SK-N-SH (cell line): ENCODE measurements around the gene CCDC78. TPM values are rescaled to one million over a fixed set of nuclear protein-coding genes. Genes with fewer than 3 reads are reported as not detected.

Experiments used
- CTCF ChIA-PET: fragments of 300-600, 350-600 bp; formaldehyde crosslinking; extraction: SDS; loops from one replicate; lab custom pipeline; 2021; lab: Yijun Ruan, JAX
- POLR2A ChIA-PET: fragments of 350-600 bp; sonication (Branson Sonifier 250); formaldehyde crosslinking; extraction: SDS; loops from one replicate; lab custom pipeline; 2020; ENCODE audit warnings: antibody characterized with exemption, inconsistent platforms; lab: Yijun Ruan, JAX
- DNase-seq: peaks from one replicate; pipeline ENCODE4 v3.0.0; 2012
- H2AFZ ChIP-seq: fragments of 200-600 bp; sonication (generic); 2 replicates; pipeline ENCODE4 v1.8.1; 2016; ENCODE audit warnings: antibody characterized with exemption, mild to moderate bottlenecking, low read depth
- H3F3A ChIP-seq: fragments of 200-600 bp; sonication (generic); replicated peaks from 2 replicates; pipeline ENCODE3; 2016; ENCODE audit warnings: antibody characterized with exemption, mild to moderate bottlenecking; ENCODE audit not compliant: insufficient read depth
- H3K27ac ChIP-seq, 2 experiments: fragments of 200-500 bp in 1 of 2; fragments of 200-600 bp in 1 of 2; sonication (Bioruptor generic) in 1 of 2; sonication (generic), shearing (Covaris generic) in 1 of 2; 2 replicates each; pipeline versions ENCODE4 v1.5.1 to v1.6.1; 2014 to 2016; ENCODE audit warnings: low read depth in 2 of 2, inconsistent platforms in 1 of 2, low read length in 1 of 2, mild to moderate bottlenecking in 1 of 2, mixed read lengths in 1 of 2
- H3K27me3 ChIP-seq: fragments of 200-600 bp; sonication (generic), shearing (Covaris generic); 2 replicates; pipeline ENCODE4 v1.6.1; 2016; ENCODE audit warnings: mixed run types; ENCODE audit not compliant: insufficient read depth
- H3K36me3 ChIP-seq, 2 experiments: fragments of 200-500 bp in 1 of 2; fragments of 200-600 bp in 1 of 2; sonication (Bioruptor generic) in 1 of 2; sonication (generic) in 1 of 2; replicated peaks in 1 of 2; 2 replicates each; pipeline versions ENCODE3 to v1.5.1; 2014 to 2016; ENCODE audit warnings: low read length in 1 of 2, mild to moderate bottlenecking in 1 of 2; ENCODE audit not compliant: insufficient read depth in 2 of 2, control insufficient read depth in 1 of 2
- H3K4me1 ChIP-seq, 2 experiments: fragments of 200-500 bp in 1 of 2; fragments of 200-600 bp in 1 of 2; sonication (Bioruptor generic) in 1 of 2; sonication (generic), shearing (Covaris generic) in 1 of 2; 2 replicates each; pipeline versions ENCODE4 v1.5.1 to v1.6.1; 2014 to 2016; ENCODE audit warnings: low read depth in 1 of 2, low read length in 1 of 2, mixed run types in 1 of 2; ENCODE audit not compliant: insufficient read depth in 2 of 2, control insufficient read depth in 1 of 2
- H3K4me2 ChIP-seq: fragments of 200-600 bp; sonication (generic), shearing (Covaris generic); 2 replicates; pipeline ENCODE4 v1.6.1; 2017; ENCODE audit warnings: mixed run types
- H3K4me3 ChIP-seq, 2 experiments: fragments of 200-500 bp in 1 of 2; fragments of 200-600 bp in 1 of 2; sonication (Bioruptor generic) in 1 of 2; sonication (generic), shearing (Covaris generic) in 1 of 2; 2 replicates each; pipeline versions ENCODE4 v1.5.1 to v1.8.1; 2014 to 2016; ENCODE audit warnings: low read depth in 2 of 2, inconsistent platforms in 1 of 2, low read length in 1 of 2, mild to moderate bottlenecking in 1 of 2, mixed read lengths in 1 of 2, moderate library complexity in 1 of 2
- H3K79me2 ChIP-seq: fragments of 200-600 bp; sonication (generic); 2 replicates; pipeline ENCODE4 v1.8.1; 2017; ENCODE audit warnings: mild to moderate bottlenecking; ENCODE audit not compliant: insufficient read depth
- H3K9ac ChIP-seq: fragments of 200-600 bp; sonication (generic); 2 replicates; pipeline ENCODE4 v1.6.1; 2017; ENCODE audit warnings: mixed run types
- H3K9me2 ChIP-seq: fragments of 200-600 bp; sonication (generic); 2 replicates; pipeline ENCODE4 v1.6.1; 2017; ENCODE audit warnings: mixed run types
- H3K9me3 ChIP-seq: fragments of 200-600 bp; sonication (generic); 2 replicates; pipeline ENCODE4 v1.6.1; 2017; ENCODE audit warnings: mixed run types, mild to moderate bottlenecking, moderate library complexity
- H4K20me1 ChIP-seq: fragments of 200-600 bp; sonication (generic); 2 replicates; pipeline ENCODE4 v1.6.1; 2017; ENCODE audit warnings: mild to moderate bottlenecking, mixed run types; ENCODE audit not compliant: insufficient read depth
- FOSL2 ChIP-seq: IDR thresholded peaks from 2 replicates; pipeline ENCODE4 v1.4.0; 2012; ENCODE audit warnings: low read depth, mild to moderate bottlenecking, moderate library complexity, borderline replicate concordance
- NFIC ChIP-seq: IDR thresholded peaks from 2 replicates; pipeline ENCODE4 v1.4.0; 2012; ENCODE audit warnings: borderline replicate concordance
- TEAD4 ChIP-seq: IDR thresholded peaks from 2 replicates; pipeline ENCODE4 v1.4.0; 2012; ENCODE audit warnings: mild to moderate bottlenecking, borderline replicate concordance; ENCODE audit not compliant: insufficient read depth
- WGBS: methylation state at CpG from one replicate; pipeline ENCODE4 v1.1.6; 2017; ENCODE audit warnings: low lambda C conversion rate; 5-methylcytosine and 5-hydroxymethylcytosine counted together
- polyA plus RNA-seq, 3 experiments: library from polyadenylated mRNA; depleted of rRNA; stranded (reverse); fragments of >200 nt; gene quantifications; 2 replicates each; pipeline ENCODE4 v1.2.3, GENCODE V29; 2012
- TF ChIP-seq, protein P1 (sequence below): IDR thresholded peaks from 2 replicates; pipeline ENCODE4 v1.4.0; 2012; ENCODE audit warnings: low read depth, borderline replicate concordance
- TF ChIP-seq, protein P2 (sequence below): IDR thresholded peaks from 2 replicates; pipeline ENCODE4 v1.6.1; 2012; ENCODE audit warnings: mild to moderate bottlenecking, low read depth, low read length, moderate library complexity

CCDC78 gene
- polyA plus RNA-seq, 1 of the 3 experiments (the other 2 are of a cell fraction): 15.4 TPM

DNA sequence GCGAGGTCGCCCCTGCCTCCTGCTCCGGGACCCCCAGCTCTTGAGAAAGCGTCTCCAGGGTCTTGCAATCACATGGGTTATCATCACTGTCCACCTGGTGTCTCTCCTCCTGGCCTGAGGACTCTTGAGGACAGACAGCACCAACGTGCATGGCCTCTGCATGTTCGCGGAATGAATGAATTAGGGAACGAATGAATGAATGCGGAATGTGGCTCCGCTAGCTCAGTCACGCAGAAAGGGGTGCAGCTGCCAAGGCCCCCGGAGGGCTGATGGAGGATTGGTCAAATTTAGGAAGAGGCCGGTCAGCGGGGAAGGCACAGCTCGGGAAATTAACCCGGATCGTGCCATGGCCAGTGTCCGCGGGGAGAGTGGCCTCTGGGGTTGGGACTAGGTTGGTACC is 23.9 kb downstream of the CCDC78 start:
- no peaks in the 10 kb centered on the region for H3K27me3 ChIP-seq
- H3K4me3 ChIP-seq: no peak overlapping the region
- no peak overlapping the region for H3K27ac ChIP-seq
- no peak for DNase-seq
- 82% methylated on average over 19 of the region's 19 CpGs for WGBS
- H3K9me2 ChIP-seq: no peaks in the 10 kb centered on the region
- TF ChIP-seq NFIC (no peak), TEAD4 (no peak)
- TF ChIP-seq, protein P1, sequence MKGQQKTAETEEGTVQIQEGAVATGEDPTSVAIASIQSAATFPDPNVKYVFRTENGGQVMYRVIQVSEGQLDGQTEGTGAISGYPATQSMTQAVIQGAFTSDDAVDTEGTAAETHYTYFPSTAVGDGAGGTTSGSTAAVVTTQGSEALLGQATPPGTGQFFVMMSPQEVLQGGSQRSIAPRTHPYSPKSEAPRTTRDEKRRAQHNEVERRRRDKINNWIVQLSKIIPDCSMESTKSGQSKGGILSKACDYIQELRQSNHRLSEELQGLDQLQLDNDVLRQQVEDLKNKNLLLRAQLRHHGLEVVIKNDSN: no peak
- ChIA-PET POLR2A (interaction anchor here (0.6 kb wide), 1 partner anchor 48 kb away, joined by 3 read pairs; no protein-coding TSS in a partner anchor), CTCF (interaction anchor here (0.8 to 22.4 kb wide), 9 partner anchors 8 to 355 kb away, joined by 3 to 358 read pairs (median 4); partner anchors contain the start of genes ANTKMT, CCDC78, HAGHL and METRN)
- no peak overlapping the region for H3K4me2 ChIP-seq
- H3K4me1 ChIP-seq: peaks cover 4 to 19% of the 10 kb centered on the region in 2 experiments; a peak in 1 of 4 replicates
- H3K36me3 ChIP-seq: no peaks in the 10 kb centered on the region
- H4K20me1 ChIP-seq: peaks cover 59% of the 10 kb centered on the region
- H3K9me3 ChIP-seq: no peaks in the 10 kb centered on the region
- no peak overlapping the region for H3K9ac ChIP-seq
- H3K79me2 ChIP-seq: peaks cover 67% of the 10 kb centered on the region
- H2AFZ ChIP-seq: no peak overlapping the region
- peaks cover 5% of the 10 kb centered on the region for H3F3A ChIP-seq

DNA sequence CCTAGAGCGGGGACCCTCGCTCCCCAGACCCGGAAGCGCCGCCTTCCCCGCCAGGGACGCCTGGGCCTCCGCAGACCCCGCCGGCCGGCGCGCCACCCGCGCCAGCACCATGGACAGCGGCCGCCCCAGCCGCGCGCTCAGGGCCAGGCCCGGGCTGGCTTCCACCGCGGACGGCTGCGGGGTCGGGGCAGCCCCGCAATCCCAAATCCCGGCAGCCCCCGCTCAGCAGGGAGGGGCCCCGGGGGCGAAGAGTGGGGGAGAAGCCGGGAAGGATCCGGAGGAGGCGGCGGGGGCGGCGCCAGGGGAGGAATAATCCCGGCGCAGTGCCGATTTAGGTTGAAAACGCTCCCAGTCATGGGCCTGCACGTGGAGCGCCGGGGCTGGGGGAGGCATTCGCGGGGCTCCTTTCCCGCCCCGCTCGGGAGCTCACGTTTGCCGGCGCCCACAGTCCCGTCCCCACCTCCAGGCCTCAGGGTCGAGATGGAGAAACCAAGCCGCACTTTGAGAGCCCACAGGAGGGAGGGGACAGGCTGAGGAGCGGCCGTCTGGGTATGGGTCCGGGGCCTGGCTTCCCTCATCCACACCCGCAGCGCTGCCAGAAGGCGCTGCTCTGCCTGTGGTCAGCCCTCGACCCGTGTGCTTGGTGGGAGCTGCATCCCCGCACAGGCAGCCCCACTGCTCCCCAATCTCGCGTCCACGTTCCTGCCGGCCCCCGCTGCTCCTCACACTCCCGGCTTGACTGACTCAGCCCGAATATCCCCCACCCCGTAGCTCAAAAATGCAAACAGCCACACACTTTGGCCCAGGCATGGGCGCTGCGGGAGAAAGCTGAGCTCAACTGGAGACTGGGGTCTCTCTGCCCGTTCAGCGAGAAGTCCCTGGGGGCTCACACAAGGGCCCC is 25.3 kb downstream of the CCDC78 start:
- H3K79me2 ChIP-seq: peaks cover 67% of the 10 kb centered on the region
- CTCF ChIA-PET: interaction anchor here (1.1 kb wide), 2 partner anchors 10 to 356 kb away, joined by 4 read pairs; no protein-coding TSS in a partner anchor
- no peaks in the 10 kb centered on the region for H3K36me3 ChIP-seq
- no peaks in the 10 kb centered on the region for H3K9me3 ChIP-seq
- H4K20me1 ChIP-seq: peaks cover 59% of the 10 kb centered on the region
- no peak overlapping the region for H3K4me3 ChIP-seq
- H3F3A ChIP-seq: no peaks in the 10 kb centered on the region
- no peak overlapping the region for H3K27ac ChIP-seq
- H3K4me2 ChIP-seq: no peak overlapping the region
- H3K27me3 ChIP-seq: no peaks in the 10 kb centered on the region
- POLR2A ChIA-PET: no interaction called here
- H3K9ac ChIP-seq: no peak overlapping the region
- 85% methylated on average over 20 of the region's 76 CpGs for WGBS
- H3K9me2 ChIP-seq: no peaks in the 10 kb centered on the region
- DNase-seq: no peak
- H3K4me1 ChIP-seq: peaks cover 4 to 12% of the 10 kb centered on the region in 2 experiments; a peak in 1 of 4 replicates
- TF ChIP-seq, protein P2, sequence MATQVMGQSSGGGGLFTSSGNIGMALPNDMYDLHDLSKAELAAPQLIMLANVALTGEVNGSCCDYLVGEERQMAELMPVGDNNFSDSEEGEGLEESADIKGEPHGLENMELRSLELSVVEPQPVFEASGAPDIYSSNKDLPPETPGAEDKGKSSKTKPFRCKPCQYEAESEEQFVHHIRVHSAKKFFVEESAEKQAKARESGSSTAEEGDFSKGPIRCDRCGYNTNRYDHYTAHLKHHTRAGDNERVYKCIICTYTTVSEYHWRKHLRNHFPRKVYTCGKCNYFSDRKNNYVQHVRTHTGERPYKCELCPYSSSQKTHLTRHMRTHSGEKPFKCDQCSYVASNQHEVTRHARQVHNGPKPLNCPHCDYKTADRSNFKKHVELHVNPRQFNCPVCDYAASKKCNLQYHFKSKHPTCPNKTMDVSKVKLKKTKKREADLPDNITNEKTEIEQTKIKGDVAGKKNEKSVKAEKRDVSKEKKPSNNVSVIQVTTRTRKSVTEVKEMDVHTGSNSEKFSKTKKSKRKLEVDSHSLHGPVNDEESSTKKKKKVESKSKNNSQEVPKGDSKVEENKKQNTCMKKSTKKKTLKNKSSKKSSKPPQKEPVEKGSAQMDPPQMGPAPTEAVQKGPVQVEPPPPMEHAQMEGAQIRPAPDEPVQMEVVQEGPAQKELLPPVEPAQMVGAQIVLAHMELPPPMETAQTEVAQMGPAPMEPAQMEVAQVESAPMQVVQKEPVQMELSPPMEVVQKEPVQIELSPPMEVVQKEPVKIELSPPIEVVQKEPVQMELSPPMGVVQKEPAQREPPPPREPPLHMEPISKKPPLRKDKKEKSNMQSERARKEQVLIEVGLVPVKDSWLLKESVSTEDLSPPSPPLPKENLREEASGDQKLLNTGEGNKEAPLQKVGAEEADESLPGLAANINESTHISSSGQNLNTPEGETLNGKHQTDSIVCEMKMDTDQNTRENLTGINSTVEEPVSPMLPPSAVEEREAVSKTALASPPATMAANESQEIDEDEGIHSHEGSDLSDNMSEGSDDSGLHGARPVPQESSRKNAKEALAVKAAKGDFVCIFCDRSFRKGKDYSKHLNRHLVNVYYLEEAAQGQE: peak; percentile 91
- TF ChIP-seq FOSL2: no peak
- H2AFZ ChIP-seq: no peak overlapping the region
